A549 (cell line): ENCODE results near the gene DDO.

Source experiments
- CBX2 ChIP-seq: fragments of 200-600 bp; sonication (generic); IDR thresholded peaks from 2 replicates; pipeline ENCODE4 v1.6.1; 2016; ENCODE audit warnings: low read depth, mild to moderate bottlenecking, borderline replicate concordance
- CHD4 ChIP-seq: fragments of 200-600 bp; sonication (generic); IDR thresholded peaks from 2 replicates; pipeline ENCODE4 v1.6.1; 2016; ENCODE audit warnings: antibody characterized with exemption, mild to moderate bottlenecking, borderline replicate concordance
- MAX ChIP-seq: IDR thresholded peaks from 2 replicates; pipeline ENCODE4 v1.6.1; 2012
- USF2 ChIP-seq: fragments of 450-650 bp; IDR thresholded peaks from 2 replicates; pipeline ENCODE4 v1.6.1; 2014; ENCODE audit warnings: antibody characterized with exemption

- no peak for TF ChIP-seq MAX
- TF ChIP-seq CHD4 = no peak
- TF ChIP-seq USF2 = no peak
- TF ChIP-seq CBX2 = no peak
Observed at GRCh38 chr6:110428153-110428552, 12.8 kb upstream of the DDO start.
